Measurements from ENCODE around the gene SNN. TPM values are rescaled to one million over a fixed set of nuclear protein-coding genes. Genes with fewer than 3 reads are reported as not detected.

Gene SNN
- total and polyA plus RNA-seq, 2 of the 8 experiments (the other 6 are each of a cell fraction or from before 2014, with no cell fraction given), result 37.4 to 66.9 TPM

DNA sequence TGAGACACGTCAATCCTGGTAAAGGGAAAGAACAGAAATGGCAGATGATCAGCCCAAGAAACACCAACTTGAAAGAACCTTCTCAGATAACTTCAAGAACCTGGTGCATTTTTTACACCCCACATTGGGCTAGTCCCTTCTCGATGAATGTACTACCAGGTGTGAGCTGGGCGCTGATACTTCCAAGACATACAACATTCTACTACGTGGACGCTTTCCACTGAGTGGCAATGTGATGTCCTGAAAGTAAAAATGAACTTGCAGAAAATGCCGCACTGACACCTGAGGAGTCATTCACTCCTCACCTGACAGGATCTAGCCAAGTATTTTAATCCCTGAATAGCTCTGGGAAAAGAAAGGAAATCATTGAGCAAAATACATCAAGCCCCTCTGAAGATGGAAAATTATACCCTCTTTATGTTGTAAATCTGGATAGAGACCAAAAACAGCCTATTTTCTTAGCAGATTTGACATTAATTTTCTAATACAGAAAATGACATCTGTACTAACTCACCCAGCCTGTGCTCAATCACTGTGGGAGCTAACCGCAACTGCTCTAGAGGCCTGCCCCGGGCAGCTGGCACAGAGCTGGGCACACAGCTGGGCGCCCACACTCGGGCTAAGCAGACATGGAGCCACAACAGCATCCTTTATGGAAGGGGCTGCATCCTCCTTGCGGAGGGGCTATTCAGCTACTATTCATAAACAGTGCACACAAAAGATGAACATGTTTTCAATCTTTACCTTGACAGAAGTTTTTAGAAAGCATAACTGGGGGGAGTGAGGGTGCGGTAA lies 16.2 kb downstream of the SNN start (continued):
- TF ChIP-seq, protein P1, sequence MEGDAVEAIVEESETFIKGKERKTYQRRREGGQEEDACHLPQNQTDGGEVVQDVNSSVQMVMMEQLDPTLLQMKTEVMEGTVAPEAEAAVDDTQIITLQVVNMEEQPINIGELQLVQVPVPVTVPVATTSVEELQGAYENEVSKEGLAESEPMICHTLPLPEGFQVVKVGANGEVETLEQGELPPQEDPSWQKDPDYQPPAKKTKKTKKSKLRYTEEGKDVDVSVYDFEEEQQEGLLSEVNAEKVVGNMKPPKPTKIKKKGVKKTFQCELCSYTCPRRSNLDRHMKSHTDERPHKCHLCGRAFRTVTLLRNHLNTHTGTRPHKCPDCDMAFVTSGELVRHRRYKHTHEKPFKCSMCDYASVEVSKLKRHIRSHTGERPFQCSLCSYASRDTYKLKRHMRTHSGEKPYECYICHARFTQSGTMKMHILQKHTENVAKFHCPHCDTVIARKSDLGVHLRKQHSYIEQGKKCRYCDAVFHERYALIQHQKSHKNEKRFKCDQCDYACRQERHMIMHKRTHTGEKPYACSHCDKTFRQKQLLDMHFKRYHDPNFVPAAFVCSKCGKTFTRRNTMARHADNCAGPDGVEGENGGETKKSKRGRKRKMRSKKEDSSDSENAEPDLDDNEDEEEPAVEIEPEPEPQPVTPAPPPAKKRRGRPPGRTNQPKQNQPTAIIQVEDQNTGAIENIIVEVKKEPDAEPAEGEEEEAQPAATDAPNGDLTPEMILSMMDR (IDR thresholded peaks at IDR 0.05; ENCODE audit: control extremely low read depth in 1 of 3, insufficient read depth in 1 of 3, low read depth in 1 of 3, low read length in 3 of 3), result no peak
- TF ChIP-seq SIRT6 (IDR thresholded peaks at IDR 0.05; ENCODE audit: low read length), result no peak
- no peak for TF ChIP-seq SP2 (IDR thresholded peaks at IDR 0.05; ENCODE audit: low read length)
- TF ChIP-seq BACH1 (IDR thresholded peaks at IDR 0.05; ENCODE audit: low read length), result no peak
